ENCODE results near the gene CNPY4.
A peak's percentile ranks its signal among the peaks of the same experiment; 100 is the strongest.

CNPY4 gene

GRCh38 chr7:100082978-100083377 lies 36.5 kb upstream of the CNPY4 start:
- TF ChIP-seq MYC (IDR thresholded peaks at IDR 0.05; ENCODE audit: low read depth, low read length) (no peak), POLR2A (IDR thresholded peaks at IDR 0.05; ENCODE audit: extremely low read depth, insufficient read length) (no peak), MAX (IDR thresholded peaks at IDR 0.05; ENCODE audit: low read depth, low read length) (no peak), CTCF (IDR thresholded peaks at IDR 0.05; ENCODE audit: low read depth, low read length) (no peak)
- DNase-seq (ENCODE audit: low read depth) = no peak
- no peak overlapping the region for H3K4me3 ChIP-seq (ENCODE audit: low read depth, low read length)

GRCh38 chr7:100085515-100085914 lies 33.9 kb upstream of the CNPY4 start:
- no peak overlapping the region for H3K4me3 ChIP-seq (ENCODE audit: low read depth, low read length)
- no peak for TF ChIP-seq MAX (IDR thresholded peaks at IDR 0.05; ENCODE audit: low read depth, low read length)
- TF ChIP-seq MYC (IDR thresholded peaks at IDR 0.05; ENCODE audit: low read depth, low read length) = peak; percentile 43; the same call in 1 of the 2 replicates
- DNase-seq (ENCODE audit: low read depth) = peak; percentile 58

- no peak for DNase-seq (ENCODE audit: low read depth)
- no peak overlapping the region for H3K4me3 ChIP-seq (ENCODE audit: low read depth, low read length)
- TF ChIP-seq MYC (IDR thresholded peaks at IDR 0.05; ENCODE audit: low read depth, low read length) (no peak), CTCF (IDR thresholded peaks at IDR 0.05; ENCODE audit: low read depth, low read length) (no peak), MAX (IDR thresholded peaks at IDR 0.05; ENCODE audit: low read depth, low read length) (no peak), POLR2A (IDR thresholded peaks at IDR 0.05; ENCODE audit: extremely low read depth, insufficient read length) (no peak)
Measured at GRCh38 chr7:100087055-100087750, 32.2 kb upstream of the CNPY4 start.

GRCh38 chr7:100088095-100088620 lies 31.3 kb upstream of the CNPY4 start:
- no peak for TF ChIP-seq CTCF (IDR thresholded peaks at IDR 0.05; ENCODE audit: low read depth, low read length)
- no peak for TF ChIP-seq MAX (IDR thresholded peaks at IDR 0.05; ENCODE audit: low read depth, low read length)
- no peak for TF ChIP-seq POLR2A (IDR thresholded peaks at IDR 0.05; ENCODE audit: extremely low read depth, insufficient read length)
- no peak for TF ChIP-seq MYC (IDR thresholded peaks at IDR 0.05; ENCODE audit: low read depth, low read length)

GRCh38 chr7:100088621-100089457 lies 30.6 kb upstream of the CNPY4 start, which contains the start of gene COPS6:
Gene COPS6 (plus strand): TSS chr7:100088969. CDS start chr7:100088991, 22 bp downstream.
- TF ChIP-seq POLR2A (IDR thresholded peaks at IDR 0.05; ENCODE audit: extremely low read depth, insufficient read length) = peak; percentile 98
- peak; percentile 94 for TF ChIP-seq MYC (IDR thresholded peaks at IDR 0.05; ENCODE audit: low read depth, low read length)
- no peak for TF ChIP-seq CTCF (IDR thresholded peaks at IDR 0.05; ENCODE audit: low read depth, low read length)
- TF ChIP-seq MAX (IDR thresholded peaks at IDR 0.05; ENCODE audit: low read depth, low read length) = peak; percentile 92
- peak within 1 kb of the TSS; percentile 94 for H3K4me3 ChIP-seq (ENCODE audit: low read depth, low read length)
- peak; percentile 92 for DNase-seq (ENCODE audit: low read depth)

More at GRCh38 chr7:100088095-100088620, 31.3 kb upstream of the CNPY4 start:
- H3K4me3 ChIP-seq (ENCODE audit: low read depth, low read length) = peak overlapping the region; percentile 66
- DNase-seq (ENCODE audit: low read depth) = no peak

Data from NB4 (cell line).